PFSK-1 (cell line): ENCODE measurements around the gene SCGB3A2.

Source experiments
- FOXP2 ChIP-seq: optimal IDR thresholded peaks from 2 replicates; pipeline ENCODE3; 2011; ENCODE audit warnings: borderline replicate concordance, control low read depth, inconsistent platforms; ENCODE audit not compliant: insufficient read depth; ENCODE audit errors: extremely low read length, extremely low read depth
- POLR2AphosphoS5 ChIP-seq: IDR thresholded peaks from 2 replicates; pipeline ENCODE4 v1.6.1; 2012; ENCODE audit warnings: low read depth, mild to moderate bottlenecking, control low read depth, low read length, moderate library complexity
- SIN3A ChIP-seq: IDR thresholded peaks from 2 replicates; pipeline ENCODE4 v1.6.1; 2012; ENCODE audit warnings: mild to moderate bottlenecking, low read length, moderate library complexity, borderline replicate concordance; ENCODE audit not compliant: insufficient read depth
- TAF1 ChIP-seq: IDR thresholded peaks from 2 replicates; pipeline ENCODE4 v1.6.1; 2012; ENCODE audit warnings: low read length, control low read depth, borderline replicate concordance; ENCODE audit not compliant: insufficient read depth
- TF ChIP-seq, protein P1 (sequence below), 2 experiments: IDR thresholded peaks; 2 replicates each; pipeline versions ENCODE4 v1.6.1 to v1.8.0; 2011 to 2012; ENCODE audit warnings: low read depth in 2 of 2, low read length in 2 of 2, control low read depth in 1 of 2, inconsistent platforms in 1 of 2, mild to moderate bottlenecking in 1 of 2, moderate library complexity in 1 of 2; ENCODE audit not compliant: insufficient read depth in 1 of 2

SCGB3A2 gene

DNA sequence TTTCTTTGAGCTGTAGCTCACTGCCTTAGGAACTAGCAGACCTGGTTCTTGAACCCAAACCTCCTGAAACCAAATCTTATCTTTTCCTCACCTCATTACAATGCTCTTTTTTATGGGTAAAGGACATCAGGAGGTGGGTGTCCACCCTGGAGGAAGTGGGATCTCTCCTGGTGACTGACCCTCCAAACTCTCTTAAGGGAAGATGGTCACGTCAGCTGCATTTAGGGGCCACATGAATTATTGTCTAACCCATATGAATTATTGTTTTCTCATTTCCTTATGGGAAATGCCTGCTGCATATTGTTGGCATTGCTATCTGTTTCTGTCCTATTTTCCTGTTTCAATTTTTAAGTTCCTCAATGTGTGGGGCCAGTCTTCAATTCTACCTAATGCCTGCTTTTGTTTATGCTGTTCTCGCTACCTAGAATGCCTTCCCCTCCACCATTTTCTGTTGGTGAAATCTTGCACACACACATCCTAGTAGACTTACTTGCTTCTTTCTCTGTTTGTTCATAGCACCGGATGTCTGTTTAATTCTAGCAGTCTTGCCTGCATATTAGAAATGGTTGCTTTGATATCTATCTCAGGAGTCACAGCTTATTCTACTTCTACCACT is 25.0 kb upstream of the SCGB3A2 start:
- TF ChIP-seq SIN3A (no peak), POLR2AphosphoS5 (no peak), TAF1 (no peak), FOXP2 (no peak)

DNA sequence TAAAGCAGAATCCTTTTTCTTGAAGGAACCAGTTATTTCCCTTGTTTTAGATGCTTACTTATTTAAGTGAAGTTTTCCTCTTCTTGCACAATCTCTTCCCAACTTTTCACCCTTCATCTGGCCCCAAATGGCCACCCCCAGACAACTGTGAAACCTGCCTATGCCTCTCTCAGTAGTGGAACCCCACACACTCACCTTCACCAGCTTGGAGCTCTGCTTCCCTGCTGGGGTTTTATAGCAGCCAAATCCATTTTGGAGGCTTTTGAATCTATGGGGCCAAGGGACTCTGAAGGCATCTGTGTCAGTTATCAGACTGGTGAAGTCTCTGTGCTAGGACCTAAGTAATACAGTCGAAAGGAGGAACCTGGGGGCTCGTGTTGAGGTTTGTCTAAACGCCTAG is 24.2 kb upstream of the SCGB3A2 start:
- TF ChIP-seq, protein P1, sequence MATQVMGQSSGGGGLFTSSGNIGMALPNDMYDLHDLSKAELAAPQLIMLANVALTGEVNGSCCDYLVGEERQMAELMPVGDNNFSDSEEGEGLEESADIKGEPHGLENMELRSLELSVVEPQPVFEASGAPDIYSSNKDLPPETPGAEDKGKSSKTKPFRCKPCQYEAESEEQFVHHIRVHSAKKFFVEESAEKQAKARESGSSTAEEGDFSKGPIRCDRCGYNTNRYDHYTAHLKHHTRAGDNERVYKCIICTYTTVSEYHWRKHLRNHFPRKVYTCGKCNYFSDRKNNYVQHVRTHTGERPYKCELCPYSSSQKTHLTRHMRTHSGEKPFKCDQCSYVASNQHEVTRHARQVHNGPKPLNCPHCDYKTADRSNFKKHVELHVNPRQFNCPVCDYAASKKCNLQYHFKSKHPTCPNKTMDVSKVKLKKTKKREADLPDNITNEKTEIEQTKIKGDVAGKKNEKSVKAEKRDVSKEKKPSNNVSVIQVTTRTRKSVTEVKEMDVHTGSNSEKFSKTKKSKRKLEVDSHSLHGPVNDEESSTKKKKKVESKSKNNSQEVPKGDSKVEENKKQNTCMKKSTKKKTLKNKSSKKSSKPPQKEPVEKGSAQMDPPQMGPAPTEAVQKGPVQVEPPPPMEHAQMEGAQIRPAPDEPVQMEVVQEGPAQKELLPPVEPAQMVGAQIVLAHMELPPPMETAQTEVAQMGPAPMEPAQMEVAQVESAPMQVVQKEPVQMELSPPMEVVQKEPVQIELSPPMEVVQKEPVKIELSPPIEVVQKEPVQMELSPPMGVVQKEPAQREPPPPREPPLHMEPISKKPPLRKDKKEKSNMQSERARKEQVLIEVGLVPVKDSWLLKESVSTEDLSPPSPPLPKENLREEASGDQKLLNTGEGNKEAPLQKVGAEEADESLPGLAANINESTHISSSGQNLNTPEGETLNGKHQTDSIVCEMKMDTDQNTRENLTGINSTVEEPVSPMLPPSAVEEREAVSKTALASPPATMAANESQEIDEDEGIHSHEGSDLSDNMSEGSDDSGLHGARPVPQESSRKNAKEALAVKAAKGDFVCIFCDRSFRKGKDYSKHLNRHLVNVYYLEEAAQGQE (IDR thresholded peaks at IDR 0.05; ENCODE audit: insufficient read depth in 1 of 2, low read depth in 2 of 2, low read length in 2 of 2): no peak
- TF ChIP-seq FOXP2 (no peak), TAF1 (no peak), SIN3A (no peak), POLR2AphosphoS5 (no peak)

DNA sequence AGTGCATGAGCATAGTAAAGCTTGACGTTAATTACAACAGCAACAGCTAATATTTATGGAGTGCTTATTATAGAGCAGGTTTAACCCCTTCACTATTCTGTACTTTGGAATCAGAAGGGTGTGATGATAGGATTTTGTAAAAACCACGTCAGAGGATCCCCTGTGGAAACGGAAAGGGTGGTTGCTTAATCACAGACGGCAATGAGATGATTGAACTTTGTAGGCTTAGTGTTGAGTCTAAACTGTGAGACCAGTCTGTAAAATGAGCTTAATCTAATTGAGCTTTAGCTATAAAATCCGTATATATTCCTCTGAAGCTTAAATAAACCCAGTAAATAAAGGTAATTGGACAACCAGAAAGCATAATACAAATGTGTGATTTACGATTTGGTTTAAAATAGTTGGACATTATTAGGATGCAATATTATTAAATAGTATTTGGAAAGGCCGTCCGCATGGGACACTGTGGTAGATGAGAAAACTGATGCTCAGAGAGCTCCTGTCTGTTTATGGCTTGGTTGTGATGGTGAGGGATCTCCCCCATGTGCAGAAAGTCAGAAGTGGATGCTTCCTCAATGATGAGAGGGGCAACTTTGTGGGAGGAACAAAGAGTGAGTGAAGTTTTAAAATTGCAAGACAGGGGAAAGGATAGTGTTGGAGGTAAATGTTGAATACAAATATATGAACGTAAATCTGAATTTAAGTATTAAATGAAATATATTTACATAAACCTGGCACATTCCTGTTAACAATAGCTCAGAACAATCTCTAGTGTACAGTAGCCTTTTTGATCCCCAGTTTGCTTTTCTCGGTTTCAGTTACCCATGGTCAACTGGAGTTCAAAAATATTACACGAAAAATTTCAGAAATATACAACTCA is 23.4 kb upstream of the SCGB3A2 start:
- TF ChIP-seq TAF1 (no peak), SIN3A (no peak), POLR2AphosphoS5 (no peak), FOXP2 (no peak)
- TF ChIP-seq, protein P1 (IDR thresholded peaks at IDR 0.05; ENCODE audit: insufficient read depth in 1 of 2, low read depth in 2 of 2, low read length in 2 of 2): no peak

DNA sequence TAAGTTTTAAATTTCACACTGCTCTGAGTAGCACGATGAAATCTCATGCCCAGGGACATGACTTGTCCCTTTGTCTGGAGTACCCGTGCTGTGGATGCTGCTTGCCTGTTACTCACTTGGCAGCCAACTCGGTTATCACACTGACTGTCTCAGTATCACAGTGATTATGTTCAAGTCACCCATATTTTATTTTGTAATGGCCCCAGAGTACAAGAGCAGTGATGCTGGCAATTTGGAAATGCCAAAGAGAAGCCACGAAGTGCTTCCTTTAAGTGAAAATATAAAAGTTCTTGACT is 22.8 kb upstream of the SCGB3A2 start:
- TF ChIP-seq POLR2AphosphoS5: no peak
- TF ChIP-seq TAF1: no peak
- TF ChIP-seq, protein P1 (IDR thresholded peaks at IDR 0.05; ENCODE audit: insufficient read depth in 1 of 2, low read depth in 2 of 2, low read length in 2 of 2): no peak

DNA sequence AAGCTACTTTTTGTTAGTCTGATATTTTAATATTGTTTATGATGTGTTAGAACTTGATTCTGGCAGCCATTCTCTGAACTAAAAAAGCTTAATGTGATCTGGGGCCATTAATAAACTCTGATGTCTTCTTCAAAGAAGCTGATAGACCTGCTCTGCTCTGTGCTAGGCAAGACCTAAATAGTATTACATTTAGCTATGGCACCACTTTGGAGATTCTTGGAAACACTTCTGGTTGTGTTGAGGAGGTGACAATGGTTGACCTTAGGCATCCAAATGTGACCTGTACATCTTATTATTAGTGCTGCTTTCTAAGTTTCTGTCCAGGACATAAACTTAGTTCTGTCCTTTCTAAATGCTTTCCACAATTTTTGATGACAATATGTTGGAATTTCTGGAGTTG is 21.7 kb upstream of the SCGB3A2 start:
- TF ChIP-seq FOXP2 (no peak), POLR2AphosphoS5 (no peak)
- TF ChIP-seq, protein P1 (IDR thresholded peaks at IDR 0.05; ENCODE audit: insufficient read depth in 1 of 2, low read depth in 2 of 2, low read length in 2 of 2): no peak
